Transverse colon (tissue), 4 donors: ENCODE data around the gene CCDC197.

Experiments
- POLR2AphosphoS5 ChIP-seq, 3 donors: sonication (generic); formaldehyde crosslinking; IDR thresholded peaks; one replicate each; pipeline ENCODE4 v1.6.1; 2016; ENCODE audit warnings: antibody characterized with exemption in 3 of 3
- TF ChIP-seq, protein P1 (sequence below), 5 experiments: fragments of 200-600 bp in 3 of 5; fragments of 450-650 bp in 2 of 5; sonication (generic) in 3 of 5; IDR thresholded peaks; 1 replicate in 2 of 5; 2 replicates in 3 of 5; pipeline ENCODE4 v1.5.1; 2016 to 2017; ENCODE audit warnings: antibody characterized with exemption in 5 of 5, inconsistent platforms in 3 of 5, mild to moderate bottlenecking in 2 of 5, moderate library complexity in 1 of 5

DNA sequence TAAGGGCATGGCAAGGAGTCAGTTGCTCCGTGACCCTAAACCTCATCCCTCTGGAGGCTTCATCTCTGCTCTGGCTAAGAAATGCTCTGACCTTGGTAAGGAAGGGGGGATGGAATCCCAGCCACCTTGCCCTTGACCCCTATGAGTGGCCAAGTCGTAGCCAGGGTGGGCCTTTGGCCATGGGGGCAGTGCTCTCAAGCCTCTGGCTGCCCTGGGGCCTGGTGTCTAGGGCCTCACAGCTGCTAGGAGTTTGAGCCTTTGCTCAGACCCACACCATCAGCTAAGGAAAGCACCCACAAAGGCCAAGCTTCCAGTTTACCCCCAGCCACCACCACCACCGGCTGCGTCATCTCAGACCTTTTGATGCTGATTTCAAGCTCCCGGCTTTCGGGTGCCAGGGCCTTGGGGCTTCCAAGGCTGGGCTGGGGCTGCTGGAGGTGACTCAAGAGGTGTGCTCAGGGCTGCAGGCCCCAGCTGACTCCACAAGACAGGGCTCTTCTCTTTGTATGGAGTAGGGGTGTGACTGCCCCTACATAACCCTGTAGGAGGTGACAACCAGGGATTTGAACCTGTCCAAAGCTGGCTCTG is 24.4 kb upstream of the CCDC197 start:
- no peak for TF ChIP-seq POLR2AphosphoS5 (IDR thresholded peaks at IDR 0.05)
- TF ChIP-seq, protein P1, sequence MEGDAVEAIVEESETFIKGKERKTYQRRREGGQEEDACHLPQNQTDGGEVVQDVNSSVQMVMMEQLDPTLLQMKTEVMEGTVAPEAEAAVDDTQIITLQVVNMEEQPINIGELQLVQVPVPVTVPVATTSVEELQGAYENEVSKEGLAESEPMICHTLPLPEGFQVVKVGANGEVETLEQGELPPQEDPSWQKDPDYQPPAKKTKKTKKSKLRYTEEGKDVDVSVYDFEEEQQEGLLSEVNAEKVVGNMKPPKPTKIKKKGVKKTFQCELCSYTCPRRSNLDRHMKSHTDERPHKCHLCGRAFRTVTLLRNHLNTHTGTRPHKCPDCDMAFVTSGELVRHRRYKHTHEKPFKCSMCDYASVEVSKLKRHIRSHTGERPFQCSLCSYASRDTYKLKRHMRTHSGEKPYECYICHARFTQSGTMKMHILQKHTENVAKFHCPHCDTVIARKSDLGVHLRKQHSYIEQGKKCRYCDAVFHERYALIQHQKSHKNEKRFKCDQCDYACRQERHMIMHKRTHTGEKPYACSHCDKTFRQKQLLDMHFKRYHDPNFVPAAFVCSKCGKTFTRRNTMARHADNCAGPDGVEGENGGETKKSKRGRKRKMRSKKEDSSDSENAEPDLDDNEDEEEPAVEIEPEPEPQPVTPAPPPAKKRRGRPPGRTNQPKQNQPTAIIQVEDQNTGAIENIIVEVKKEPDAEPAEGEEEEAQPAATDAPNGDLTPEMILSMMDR (IDR thresholded peaks at IDR 0.05), result no peak
